Jurkat, Clone E6-1 (cell line): ENCODE measurements around the gene E2F4.

Experiments
- DNase-seq: peaks from one replicate; pipeline ENCODE4 v3.0.0-alpha.2; 2011; ENCODE audit warnings: low read depth, low spot score
- H3K4me3 ChIP-seq: 2 replicates; pipeline ENCODE4 v1.5.1; 2011; ENCODE audit warnings: mild to moderate bottlenecking, low read length, control low read depth, moderate library complexity

E2F4 gene

DNA sequence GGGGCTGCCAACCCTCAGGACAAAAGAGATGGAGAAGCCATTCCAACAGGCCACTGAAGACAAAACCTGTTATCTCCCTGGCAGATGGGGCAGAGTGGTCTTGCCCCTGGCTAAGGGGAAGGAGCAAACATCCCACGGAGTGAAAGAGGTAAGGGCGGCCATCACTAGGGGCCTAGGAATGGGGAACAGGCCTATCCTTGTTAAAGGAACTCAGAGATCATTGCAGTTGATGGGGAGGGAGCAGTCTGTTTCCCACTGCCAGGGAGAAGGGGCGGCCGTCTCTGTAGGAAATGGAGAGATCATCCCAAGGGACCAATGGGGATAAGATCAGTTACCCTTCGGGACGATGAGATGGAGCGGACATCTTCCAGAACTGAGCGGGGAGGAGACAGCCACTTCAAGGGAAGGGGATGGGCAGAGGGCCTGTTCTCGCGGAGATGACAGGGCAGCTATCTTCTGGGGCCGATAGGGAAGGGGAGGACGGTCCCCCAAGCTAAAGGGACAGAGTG lies 34.4 kb downstream of the E2F4 start:
- DNase-seq, result no peak

DNA sequence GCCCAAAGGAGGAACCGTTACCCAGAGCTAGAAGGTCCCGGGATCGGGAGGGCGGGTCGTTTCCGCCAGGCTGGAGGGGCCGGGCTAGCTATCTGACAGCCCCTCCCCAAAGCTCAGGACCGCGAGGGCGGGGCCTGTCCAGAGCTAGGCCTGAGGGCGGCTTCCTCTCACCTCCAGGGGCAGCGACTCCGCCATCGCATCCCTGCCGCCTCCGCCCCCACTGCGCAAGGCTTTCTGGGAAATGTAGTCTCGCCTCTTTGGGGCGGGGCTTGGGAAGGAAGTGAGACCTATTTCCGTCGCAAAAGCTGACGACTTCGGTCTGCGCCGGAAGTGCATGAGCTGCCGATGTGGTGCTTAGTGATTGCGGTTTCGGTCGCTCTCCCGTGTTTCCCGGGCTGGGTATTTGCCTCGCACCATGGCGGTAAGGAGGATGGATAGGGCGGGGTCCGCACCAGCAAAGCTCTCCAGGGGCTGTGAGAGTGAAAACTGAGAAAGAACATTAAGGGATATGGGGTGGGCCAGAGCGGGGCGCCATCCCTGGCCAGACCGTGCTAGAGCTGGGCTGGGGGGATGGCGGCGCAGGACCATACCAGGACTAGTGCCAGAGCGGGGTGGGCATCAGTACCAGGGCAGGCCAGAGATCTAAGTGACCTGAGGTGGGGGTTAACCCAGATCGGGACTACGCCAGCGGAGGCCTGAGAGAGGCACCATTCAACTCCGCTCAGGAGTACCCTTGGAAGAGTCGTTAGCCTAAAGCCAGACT lies 35.0 kb downstream of the E2F4 start, which contains the start of gene TMEM208:
TMEM208 (plus strand) TSS at position 327 of the 763 bp plus-strand sequence; CDS start at position 416, 89 bp downstream.
- DNase-seq, result peak; percentile 97
- peak within 1 kb of the TSS; percentile 82 for H3K4me3 ChIP-seq

More for the DNA sequence above, 34.4 kb downstream of the E2F4 start:
- peak overlapping the region; percentile 82 for H3K4me3 ChIP-seq

DNA sequence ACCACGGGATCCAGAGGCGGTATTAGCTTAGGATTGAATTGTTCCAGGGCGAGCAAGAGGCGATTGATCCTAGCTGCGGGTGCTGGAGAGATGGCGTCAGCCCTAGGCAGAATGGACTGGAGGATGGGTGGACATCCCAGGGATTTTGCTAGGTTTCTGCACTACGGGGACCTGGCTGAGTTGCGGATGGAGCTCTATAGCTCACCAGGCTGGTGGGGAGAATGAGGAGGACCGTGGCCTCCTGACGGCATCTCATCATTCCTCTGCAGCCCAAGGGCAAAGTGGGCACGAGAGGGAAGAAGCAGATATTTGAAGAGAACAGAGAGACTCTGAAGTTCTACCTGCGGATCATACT lies 35.6 kb downstream of the E2F4 start:
- no peak for DNase-seq
- H3K4me3 ChIP-seq, result peak overlapping the region; percentile 82

DNA sequence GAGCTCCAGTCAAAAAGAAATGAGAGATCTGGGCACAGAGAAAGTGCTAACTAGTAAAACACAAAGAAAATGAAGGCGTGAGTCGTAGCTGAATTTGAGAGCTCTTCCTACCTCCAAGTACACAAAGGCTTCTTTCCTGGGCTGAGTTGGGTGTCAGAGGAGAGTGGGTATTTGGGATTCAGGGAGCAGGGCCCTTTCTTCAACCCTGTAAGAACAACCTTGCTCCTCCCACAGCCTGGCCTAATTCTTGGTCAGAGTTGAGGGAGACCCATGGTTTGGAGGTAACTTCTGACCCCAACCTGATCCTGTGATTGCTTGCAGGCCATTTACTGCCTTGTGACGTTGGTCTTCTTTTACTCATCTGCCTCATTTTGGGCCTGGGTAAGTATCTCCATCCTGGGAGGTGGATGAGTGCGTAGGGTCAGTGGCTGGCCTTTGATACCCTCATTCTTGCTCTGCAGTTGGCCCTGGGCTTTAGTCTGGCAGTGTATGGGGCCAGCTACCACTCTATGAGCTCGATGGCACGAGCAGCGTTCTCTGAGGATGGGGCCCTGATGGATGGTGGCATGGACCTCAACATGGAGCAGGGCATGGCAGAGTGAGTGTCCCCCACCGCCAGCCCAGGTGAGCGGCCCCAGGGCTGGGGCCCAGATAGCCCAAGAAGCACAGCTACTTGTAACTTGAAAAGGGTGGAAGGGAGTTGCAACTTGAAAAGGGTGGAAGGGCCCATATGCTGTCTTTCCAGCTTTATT lies 36.3 kb downstream of the E2F4 start:
- no peak for DNase-seq
- peak overlapping the region; percentile 82 for H3K4me3 ChIP-seq

DNA sequence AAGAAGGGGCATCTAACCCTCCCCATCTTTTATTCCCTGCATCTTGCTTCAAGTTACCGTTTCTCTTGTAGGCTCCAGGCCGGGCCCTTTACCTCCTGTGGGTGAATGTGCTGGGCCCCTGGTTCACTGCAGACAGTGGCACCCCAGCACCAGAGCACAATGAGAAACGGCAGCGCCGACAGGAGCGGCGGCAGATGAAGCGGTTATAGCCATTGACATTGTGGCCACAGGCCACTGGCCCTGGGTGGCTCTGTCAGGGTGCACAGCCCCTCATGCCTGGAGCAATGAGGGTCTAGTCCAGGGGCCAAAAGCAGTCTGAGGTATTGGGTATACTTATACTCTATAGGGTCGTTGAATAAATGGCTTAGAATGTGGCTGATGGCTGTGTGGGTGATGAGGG lies 37.0 kb downstream of the E2F4 start:
- no peak overlapping the region for H3K4me3 ChIP-seq
- DNase-seq, result no peak

DNA sequence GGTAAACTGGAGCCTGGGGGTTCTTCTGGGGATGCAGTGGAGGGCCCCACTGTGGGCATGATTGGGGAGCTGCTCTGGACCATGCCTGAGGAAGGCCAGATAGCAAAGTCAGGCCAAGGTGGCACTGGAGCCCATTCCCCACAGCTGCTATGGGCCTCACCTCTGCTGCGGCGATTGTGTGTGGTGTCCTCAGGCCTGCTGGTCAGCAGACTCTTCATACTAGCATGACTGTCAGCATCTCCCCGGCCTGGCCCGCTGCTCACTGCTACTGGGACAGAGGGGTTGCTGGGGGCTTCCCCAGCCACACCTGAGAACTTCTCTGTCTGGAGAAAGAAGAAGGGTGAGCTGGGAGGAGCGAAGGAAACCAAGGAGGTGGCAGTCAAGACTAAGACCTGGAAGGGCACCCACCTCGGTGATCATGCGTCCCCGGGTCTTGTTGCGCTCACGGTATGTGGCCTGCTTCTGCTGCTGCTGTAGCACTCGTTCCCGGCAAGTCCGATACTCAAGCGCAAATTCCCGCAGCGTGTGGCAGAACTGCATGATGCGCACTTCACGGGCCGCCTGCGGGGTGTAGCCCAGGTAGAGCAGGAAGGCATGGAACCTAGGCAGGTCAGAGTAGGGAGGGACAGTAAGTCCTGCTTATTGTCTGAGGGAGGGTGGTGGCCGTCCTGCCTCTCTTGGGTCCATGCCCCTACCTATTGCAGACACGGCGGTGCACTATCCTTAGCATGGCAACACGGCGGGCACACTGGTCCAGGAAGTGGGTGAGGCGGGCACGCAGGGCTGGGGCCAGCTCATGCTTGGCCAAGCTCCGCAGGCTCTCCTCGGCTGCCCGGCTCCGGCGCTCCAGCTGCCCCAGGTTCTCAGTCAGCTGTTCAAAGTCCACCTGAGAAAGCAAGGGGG lies 38.2 kb downstream of the E2F4 start:
- no peak for DNase-seq
- H3K4me3 ChIP-seq, result no peak overlapping the region

DNA sequence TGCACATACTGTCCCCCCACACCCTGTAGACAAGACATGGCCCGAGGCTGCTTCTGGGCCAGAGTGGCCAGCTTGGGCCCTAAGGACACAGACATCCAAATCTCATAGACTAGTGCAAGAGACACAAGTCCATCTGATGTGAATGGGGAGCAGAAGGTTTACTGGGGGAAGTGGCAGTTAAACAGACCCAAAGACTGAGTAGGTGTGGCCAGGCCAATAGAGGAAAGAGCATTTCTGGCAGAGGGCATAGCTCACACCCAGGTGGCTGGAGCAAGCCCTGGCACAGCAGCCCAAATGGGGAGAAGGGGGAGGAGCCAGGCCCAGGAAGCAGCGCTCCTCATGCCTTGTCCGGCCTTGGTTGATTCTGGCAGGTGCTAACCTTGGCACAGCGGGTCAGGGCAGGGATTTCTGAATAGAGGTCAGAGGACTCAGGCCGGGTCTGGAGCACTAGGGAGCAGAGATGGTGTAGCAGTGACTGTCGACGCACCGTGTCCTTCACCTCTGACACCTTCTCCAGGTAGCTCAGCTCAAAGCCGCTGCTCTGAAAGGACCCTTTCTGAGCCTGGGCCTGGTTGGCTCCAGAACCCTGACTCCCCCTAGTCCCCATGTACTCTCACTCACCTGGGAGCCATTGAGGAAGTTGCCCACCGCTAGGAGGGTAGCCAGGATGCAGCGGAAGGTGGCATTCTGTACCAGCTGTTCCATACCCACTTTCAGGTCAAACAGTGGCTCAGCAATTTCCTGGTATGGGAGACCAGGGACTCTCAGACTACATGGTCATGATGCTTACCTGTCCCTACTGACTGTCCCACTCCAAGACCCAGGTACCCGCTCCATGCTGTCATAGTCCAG lies 39.1 kb downstream of the E2F4 start:
- DNase-seq, result no peak
- no peak overlapping the region for H3K4me3 ChIP-seq

DNA sequence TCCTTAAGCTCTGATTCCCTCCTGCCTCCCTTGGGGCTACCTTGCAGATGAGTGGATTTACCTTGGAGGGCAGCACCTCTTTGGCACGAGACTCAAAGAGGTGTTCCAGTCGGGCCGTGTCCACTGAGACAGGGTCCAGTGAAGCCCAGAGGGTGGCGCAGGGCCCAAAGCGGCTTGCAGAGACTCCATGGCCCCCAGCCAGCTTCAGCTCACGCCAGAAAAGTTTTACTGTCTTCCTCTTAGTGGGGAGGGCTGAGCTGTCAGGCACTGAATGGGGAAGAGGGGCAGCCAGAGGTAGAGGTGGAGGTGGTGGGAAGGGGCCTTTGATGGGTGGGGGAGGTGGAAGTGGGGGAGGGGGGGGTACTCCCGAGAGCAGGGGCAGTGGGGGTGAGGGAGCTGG lies 41.6 kb downstream of the E2F4 start:
- H3K4me3 ChIP-seq, result no peak overlapping the region
- no peak for DNase-seq

DNA sequence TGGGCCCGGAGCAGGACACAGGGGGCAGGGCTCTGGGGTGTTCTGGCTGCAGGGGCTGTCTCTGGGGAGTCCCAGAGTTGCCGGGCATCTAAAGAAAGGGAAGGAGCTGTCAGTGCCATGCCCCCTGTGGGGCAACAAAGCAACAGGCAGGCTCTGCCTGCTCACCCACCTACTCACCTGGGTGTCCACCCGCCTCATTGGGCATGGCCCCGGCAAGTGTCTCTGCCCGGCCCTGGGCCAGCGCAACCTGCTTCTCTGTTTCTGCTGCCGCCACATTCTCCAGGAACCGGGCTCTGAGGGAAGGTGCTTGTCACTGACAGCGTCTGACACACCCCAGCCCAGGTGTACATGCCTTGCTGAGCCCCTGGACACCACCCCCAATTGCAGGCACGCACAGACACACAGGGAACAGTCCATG lies 42.2 kb downstream of the E2F4 start:
- H3K4me3 ChIP-seq, result no peak overlapping the region
- no peak for DNase-seq

DNA sequence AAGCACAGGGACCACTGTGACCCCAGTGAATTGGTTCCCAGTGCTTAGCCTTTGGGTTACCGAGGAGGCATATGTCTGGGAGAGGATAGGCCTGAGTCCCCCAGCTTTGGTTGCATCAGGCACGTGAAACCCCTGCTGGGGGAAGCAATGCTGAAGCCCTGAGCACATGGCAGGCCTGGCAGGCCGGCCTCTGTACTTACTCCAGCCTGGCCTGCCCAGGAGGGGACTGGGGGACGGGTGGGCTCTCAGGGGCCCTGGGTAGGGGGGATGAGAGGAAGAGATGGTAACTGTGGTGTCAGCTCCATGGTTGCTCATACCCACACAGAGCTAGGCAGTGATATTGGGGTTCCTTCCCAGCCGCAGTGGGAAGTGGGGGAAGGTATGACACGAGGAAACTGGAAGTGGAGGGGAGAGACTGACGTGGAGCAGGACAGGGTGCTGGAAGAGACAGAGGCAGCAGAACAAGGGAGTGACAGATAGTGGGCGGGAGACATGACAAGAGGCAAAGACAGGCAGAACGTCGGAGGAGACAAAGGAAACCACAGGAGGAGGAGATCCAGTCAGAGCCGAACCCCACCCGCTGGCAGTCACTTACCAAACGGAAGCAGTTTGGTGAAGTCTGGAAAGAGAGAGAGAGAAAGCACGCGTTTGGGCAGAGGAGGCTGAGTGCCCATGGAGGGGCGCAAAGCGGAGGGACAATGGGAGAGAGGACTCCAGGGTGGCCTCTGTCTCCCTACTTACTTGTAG lies 44.0 kb downstream of the E2F4 start:
- peak; percentile 94 for DNase-seq
- peak overlapping the region; percentile 65 for H3K4me3 ChIP-seq

DNA sequence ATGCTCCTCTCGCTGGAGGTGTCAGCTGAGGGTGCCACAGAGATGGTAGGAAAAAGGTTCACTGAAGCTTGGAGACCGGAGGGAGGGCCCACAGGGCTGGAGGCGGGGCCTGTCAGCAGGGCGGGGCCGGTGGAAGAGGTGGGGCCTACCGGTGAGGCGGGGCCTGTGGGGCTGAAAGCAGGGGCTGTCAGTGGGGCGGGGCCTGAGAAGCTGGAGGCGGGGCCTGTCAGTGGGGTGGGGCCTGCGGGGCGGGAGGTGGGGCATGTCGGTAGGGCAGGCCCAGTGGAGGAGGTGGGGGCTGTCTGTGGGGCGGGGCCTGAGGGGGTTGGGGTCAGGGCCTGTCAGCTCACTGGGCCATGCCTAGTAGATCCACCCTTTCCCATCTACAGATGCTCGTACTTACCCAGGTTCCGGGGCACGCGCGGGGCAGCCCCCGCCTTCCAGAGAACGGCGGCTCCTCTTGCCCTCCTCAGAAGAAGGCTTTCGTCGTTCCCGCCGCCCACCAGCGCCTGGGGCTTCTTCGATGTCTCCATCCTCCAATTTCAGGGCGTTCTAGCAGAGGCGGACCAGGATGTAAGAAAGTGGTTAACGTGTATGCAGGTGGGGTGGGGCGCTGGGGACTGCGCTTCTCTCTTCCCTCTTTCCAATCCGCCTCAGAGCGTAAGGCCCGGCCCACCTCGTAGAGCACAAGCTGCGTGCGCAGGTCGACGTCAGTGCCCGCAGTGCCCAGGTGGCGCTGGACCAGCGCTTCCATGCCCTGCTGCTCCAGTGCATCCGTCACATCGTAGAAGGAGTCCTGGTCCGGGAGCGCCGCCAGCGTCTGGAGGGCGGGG lies 44.8 kb downstream of the E2F4 start:
- peak overlapping the region; percentile 65 for H3K4me3 ChIP-seq
- peak; percentile 81 for DNase-seq

DNA sequence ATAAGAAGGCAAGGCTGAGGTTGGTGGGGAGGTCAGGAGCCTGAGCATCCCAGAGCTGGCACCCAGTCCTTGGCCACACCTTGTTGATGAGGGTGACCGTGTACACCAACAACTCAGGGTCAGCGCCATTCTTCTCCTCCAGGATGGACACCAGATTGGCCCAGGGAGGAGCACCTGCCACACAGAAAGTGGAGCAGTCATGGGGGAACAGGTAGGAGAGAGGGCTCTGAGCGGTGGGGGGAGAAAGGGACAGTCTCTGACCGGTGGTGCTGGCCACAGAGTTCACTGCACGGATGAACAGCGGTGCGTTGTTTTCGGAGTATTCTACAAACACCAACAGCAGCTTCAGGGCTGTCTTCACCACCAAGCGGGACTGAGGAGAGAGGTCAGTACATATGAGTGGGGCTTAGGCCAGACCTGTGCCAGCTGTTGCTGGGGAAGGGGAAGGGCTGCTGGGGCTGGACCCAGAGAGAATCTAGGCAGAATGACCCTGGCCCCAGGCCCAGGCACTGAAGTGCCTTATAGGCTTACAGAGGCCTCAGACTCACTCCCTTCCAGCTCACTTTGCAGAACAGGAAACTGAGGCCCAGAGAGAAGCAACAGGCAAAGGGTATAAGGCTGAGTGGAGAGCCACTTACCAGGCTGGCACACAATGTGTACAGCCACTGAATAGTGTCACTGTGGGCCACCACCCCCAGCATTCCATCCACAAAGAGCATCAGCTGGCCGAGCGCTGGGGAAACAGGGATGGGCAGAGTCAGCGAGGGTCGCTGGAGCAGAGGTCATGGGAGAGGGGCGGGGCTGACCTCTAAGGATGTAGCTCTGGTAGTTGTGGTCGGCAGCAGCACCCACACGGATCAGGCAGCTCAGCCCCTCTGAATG lies 45.7 kb downstream of the E2F4 start:
- DNase-seq, result no peak
- H3K4me3 ChIP-seq, result no peak overlapping the region

DNA sequence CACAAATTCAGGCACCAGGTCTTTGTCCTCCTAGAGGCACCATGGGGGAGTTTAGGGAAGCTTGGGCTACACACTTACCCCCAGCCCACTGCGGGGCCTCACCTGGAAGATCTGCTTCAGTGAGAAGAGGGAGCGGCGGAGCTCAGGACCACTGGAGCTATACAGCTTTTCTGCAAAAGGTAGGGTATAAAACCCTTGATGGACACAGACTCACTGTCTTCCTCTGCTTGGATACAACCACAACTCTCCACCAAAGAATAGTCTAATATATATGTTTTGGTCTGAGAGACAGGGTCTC lies 46.3 kb downstream of the E2F4 start:
- no peak for DNase-seq
- H3K4me3 ChIP-seq, result no peak overlapping the region

DNA sequence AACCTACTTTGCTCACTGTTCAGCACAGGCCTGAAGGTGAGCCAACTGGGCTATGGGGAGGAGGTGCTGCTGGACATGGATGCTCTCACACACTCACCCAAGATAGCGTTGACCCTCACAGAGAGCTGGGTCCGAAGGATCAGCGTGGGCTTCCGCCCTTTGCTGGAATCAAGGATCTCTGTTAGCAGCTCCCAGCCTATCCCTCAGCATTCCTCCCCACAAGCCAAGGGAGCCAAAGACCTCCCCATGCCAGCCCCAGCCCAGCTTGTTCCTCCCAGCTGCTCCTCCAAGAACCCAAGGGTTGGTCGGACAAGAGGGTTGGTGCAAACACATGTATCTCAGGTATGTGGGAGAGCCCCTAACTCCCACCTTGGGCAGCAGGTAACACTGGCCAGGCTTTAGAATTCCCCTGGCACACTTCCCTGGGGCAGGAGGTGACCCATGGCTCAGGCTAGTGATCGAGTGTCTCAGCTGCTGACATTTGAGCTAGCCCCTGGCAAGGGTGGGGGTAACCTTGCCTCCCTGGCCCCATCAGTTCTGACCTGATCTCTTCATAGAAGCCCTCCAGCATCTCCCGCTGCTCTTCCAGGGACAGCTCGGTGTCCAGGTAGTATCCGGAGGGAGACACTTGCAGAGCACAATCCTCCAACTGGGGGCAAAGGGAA lies 47.0 kb downstream of the E2F4 start:
- DNase-seq, result no peak
- no peak overlapping the region for H3K4me3 ChIP-seq

DNA sequence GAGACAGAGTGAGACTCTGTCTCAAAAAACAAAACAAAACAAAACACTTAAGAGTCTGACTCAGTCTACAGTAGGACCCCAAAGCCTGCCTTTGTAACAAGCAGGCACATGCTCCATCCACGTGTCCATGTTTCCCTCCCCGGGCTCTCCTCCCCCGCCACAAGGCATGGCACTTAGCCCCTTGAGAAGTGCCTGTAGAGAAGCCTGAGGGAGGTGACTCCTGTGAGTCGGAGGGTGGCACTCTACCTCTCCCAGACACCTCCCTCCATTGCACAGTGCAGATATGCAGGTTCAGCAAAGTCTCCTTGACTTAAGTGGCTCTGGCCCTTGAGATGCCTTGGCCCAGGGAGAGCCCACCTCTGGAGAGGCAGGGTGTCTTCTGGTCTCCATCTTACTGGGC lies 48.6 kb downstream of the E2F4 start:
- H3K4me3 ChIP-seq, result no peak overlapping the region
- no peak for DNase-seq
